GM19468 (cell line): ENCODE data around the gene ZNF37A.
"Not testable (repeated sequence)": the region's sequence is repeated elsewhere in the genome, so short reads cannot be mapped to it uniquely, and the experiment has no call there.

ENCODE experiments used
- ATAC-seq: cut with Tn5 transposase; IDR thresholded peaks from one replicate; pipeline ENCODE4 v1.9.1; 2021; ENCODE audit warnings: mild to moderate bottlenecking, moderate library complexity, moderate number of reproducible peaks; ENCODE audit not compliant: unreplicated experiment; ENCODE audit errors: extremely low read depth

Gene ZNF37A

DNA sequence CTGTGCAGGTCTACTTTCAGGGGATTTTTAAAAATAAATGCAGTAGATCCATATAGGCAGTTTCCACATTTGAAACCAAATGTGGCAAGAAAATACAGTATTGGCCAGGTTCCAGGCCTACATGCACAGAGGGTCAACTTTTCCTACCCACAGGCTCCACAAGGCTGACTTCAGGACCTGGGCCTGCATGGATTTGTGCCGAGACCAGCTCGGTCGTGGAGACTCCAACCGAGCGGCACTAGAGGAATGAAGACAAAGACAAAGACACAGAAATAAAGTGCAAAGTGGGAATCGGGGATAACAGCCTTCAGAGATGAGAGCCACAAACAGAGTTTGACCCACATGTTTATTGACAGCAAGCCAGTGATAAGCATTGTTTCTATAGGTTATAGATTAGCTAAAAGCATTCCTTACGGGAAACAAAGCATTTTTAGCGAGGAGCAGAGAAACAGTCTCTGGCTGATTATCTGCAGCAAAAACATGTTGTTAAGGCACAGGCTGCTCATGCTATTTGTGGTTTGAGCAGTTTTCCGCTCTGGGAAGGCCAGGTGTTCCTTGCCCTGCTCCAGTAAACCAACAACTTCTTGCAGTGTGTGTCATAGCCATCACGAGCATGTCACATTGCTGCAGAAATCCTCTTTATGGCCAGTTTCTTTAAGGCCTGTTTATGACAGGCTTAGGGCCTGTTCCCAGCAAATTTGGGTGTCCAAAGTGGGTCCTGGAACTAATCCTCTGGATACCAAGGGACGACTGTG, 52.6 kb downstream of the ZNF37A start:
- ATAC-seq: no peak

DNA sequence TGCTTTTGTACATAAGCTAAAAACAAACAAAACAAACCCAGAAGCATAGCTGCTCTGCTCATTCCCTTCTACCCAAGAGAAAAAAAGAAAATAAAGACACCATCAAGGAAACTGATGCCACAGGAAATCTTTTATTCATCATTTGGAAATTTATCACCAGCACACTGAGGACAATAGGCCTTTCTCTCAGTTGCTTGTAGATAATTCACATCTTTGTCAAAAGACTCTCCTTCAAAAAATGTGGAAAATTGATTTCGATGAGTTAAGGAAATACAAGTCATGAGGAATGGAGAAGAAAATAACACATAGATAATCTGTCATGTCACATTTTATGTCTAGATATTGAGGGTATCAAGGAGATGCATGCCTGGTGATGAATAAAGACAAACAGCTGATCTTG, 53.5 kb downstream of the ZNF37A start:
- no peak for ATAC-seq

DNA sequence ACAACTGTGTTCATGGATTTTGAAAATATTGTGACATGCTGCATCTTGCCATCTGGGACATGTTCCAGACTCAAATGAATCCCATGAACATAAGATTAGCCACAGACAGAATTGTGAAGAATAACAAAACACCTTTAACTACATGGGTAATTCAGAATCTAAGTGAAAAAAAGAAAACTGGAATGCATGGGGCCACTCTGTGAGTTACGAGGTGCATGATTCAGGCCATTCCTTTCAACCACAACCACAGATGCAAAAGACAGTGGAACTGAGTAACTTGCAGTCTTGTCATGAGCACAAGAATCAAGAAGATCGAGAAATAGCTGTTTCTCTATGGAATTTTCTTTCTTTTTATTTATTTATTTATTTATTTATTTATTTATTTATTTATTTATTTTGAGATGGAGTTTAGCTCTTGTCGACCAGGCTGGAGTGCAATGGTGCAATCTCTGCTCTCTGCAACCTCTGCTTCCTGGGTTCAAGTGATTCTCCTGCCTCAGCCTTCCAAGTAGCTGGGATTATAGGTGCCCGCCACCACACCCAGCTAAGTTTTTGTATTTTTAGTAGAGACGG, 56.8 kb downstream of the ZNF37A start:
- ATAC-seq: not testable (repeated sequence)

DNA sequence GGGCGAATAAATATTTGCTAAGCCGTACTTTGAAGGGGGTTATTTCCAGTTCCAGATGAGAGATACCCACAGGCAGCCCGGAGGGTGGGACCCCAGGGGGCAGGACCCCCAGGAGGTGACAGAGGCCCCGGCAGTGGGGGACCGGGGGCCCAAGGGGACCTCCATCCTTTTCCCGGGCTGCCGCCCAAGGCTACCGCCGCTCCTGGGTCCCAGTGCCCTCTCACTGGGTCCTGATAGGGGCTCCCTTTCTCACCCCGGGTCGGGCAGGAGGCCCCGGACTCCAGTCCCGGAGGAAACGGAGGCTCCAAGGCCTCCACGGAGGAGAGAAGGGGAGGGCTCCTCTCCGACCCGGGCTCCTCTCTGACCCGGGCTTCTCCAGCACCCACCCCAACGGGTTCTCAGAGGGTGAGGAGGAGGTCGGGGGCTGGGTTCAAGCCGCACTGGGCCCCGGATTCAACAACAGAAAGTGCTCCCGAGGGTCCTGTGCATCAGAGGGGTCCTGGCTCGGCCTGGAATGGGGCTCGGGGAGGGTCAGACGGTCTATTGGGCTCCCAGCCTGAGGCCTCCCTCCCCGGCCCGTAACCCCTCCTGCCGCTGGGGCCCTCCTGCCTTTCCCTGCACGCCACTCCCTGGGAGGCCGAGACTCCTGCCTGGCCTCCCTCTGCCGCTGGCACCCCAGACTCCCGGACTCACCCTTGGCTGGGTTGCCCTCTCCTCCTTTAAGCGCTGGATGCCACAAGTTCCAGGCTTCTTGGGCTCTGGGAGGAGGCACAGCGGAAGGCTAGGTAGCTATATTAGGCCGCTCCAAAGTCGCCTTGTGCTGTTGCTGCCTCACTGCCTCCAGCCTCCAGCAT, 62.5 kb downstream of the ZNF37A start:
- ATAC-seq: no peak

DNA sequence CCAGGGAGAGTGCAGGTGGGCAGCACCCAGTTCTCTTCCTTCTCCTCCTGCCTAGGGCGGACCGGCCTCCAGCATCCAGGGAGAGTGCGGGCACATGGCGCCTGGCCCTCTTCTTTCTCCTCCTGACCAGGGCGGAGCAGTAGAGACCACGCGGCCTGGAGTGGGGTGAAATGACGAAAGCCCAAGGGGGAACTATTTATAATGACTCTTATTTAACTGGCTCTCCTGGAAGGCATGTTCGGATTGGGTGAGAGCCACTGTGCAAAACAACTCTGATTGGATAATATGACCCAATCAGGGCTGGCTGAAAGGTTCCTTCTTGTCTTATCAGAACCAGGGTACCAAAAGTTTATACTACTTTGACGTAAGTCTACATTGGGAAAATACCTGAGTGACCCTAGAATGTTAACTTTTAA, 63.1 kb downstream of the ZNF37A start:
- no peak for ATAC-seq

DNA sequence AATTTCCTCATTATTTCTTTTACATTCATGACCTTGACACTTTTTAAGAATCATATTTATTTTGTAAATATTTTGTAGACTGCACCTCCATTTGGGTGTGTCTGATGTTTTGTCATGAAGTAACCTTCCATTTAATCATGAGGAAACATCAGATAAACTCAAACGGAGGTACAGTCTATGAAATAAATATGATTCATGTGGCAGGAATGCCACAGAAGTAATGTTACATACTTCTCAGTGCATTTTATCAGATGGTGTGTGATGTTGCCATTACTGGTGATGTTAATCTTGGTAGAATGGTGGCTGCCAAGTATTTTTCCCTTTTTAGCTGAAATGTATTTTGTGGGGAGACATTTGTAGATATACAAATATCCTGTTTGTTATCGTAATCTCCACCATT, 64.9 kb downstream of the ZNF37A start:
- no peak for ATAC-seq

DNA sequence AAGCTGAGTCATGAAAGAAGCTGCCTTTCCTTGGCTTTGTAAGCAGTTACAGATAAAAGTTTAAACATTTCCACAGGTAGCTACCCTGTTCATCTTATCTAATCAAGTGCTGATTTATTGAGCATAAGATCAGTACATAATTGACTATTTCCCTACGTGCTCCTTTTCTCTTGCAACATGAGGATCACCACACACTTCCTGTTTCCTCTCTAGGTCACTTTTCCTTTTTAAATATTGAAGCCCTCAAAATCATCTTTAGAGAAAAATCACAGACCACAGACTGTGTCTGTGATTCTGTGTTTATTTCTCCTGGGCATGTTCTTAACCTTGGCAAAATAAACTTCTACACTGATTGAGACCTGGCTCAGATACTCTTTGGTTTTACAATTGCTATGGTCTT, 69.5 kb downstream of the ZNF37A start:
- ATAC-seq: no peak

DNA sequence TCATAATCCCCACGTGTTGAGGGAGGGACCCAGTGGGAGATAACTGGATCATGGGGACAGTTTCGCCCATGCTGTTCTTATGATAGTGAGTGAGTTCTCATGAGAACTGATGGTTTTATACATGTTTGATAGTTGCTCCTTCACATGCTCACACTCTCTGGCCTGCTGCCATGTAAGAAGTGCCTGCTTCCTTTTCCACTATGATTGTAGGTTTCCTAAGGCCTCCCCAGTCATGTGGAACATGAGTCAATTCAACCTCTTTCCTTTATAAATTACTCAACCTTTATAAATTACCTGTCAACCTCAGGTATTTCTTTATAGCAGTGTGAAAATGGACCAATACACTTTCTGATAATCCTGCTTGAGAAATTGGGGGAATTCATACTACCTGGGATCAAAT, 80.2 kb downstream of the ZNF37A start:
- ATAC-seq: no peak

DNA sequence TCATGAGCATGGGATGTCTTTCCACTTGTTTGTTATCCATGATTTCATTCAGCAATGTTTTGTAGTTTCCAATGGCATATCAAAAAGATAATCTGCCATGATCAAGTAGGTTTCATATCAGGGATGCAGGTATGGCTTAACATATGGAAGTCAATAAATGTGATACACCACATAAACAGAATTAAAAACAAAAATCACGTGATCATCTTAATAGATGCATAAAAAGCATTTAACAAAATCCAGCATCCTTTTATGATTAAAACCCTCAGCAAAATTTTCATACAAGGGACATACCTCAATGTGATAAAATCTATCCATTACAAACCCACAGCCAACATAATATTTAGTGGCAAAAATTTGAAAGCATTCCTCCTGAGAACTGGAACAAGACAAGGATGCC, 90.3 kb downstream of the ZNF37A start:
- ATAC-seq: no peak
